Ishikawa (cell line): ENCODE results near the gene KLF18.

Experiments used
- CEBPB ChIP-seq: IDR thresholded peaks from 2 replicates; pipeline ENCODE4 v1.6.1; 2012
- CREB1 ChIP-seq: IDR thresholded peaks from 2 replicates; pipeline ENCODE4 v1.6.1; 2012; ENCODE audit warnings: low read depth
- EGR1 ChIP-seq: IDR thresholded peaks from 2 replicates; pipeline ENCODE4 v1.6.1; 2012
- EP300 ChIP-seq: IDR thresholded peaks from 2 replicates; pipeline ENCODE4 v1.6.1; 2012; ENCODE audit warnings: borderline replicate concordance
- FOXM1 ChIP-seq: IDR thresholded peaks from 2 replicates; pipeline ENCODE4 v1.6.1; 2012; ENCODE audit warnings: low read depth, borderline replicate concordance
- MAX ChIP-seq: IDR thresholded peaks from 2 replicates; pipeline ENCODE4 v1.6.1; 2012
- NFIC ChIP-seq: IDR thresholded peaks from 2 replicates; pipeline ENCODE4 v1.6.1; 2012
- RAD21 ChIP-seq: IDR thresholded peaks from 2 replicates; pipeline ENCODE4 v1.6.1; 2012; ENCODE audit warnings: low read depth
- TAF1 ChIP-seq: IDR thresholded peaks from 2 replicates; pipeline ENCODE4 v1.6.1; 2012; ENCODE audit warnings: low read depth, mild to moderate bottlenecking
- TCF12 ChIP-seq: IDR thresholded peaks from 2 replicates; pipeline ENCODE4 v1.6.1; 2012; ENCODE audit warnings: low read depth
- TEAD4 ChIP-seq: IDR thresholded peaks from 2 replicates; pipeline ENCODE4 v1.6.1; 2012
- YY1 ChIP-seq: IDR thresholded peaks from 2 replicates; pipeline ENCODE4 v1.6.1; 2012; ENCODE audit warnings: low read depth
- ZBTB7A ChIP-seq: IDR thresholded peaks from 2 replicates; pipeline ENCODE4 v1.6.1; 2012; ENCODE audit warnings: low read depth
- TF ChIP-seq, protein P1 (sequence below): IDR thresholded peaks from 2 replicates; pipeline ENCODE4 v1.6.1; 2012; ENCODE audit warnings: low read depth, mild to moderate bottlenecking
- TF ChIP-seq, protein P2 (sequence below): IDR thresholded peaks from 2 replicates; pipeline ENCODE4 v1.6.1; 2012

The KLF18 gene

DNA sequence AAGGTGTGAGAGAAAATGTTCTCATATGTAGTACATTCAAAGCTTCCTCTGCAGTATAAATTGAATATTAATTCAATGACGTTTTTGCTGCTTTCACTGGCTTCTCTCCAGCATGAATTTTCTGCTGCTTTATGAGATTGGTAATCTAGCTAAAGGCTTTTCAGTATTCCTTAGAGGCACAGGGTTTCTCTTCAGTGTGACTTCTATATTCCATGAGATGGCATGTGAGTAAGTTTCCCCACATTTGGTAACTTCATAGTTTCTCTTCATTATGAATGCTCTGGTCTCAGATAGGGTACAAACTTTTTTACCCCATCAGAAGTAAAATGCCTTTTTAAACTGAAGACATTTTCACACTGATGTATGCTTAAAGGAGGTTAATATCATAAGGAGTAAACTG is 10.4 kb upstream of the KLF18 start:
- TF ChIP-seq TAF1 (no peak), TEAD4 (no peak), CEBPB (no peak), EP300 (no peak), RAD21 (no peak)

DNA sequence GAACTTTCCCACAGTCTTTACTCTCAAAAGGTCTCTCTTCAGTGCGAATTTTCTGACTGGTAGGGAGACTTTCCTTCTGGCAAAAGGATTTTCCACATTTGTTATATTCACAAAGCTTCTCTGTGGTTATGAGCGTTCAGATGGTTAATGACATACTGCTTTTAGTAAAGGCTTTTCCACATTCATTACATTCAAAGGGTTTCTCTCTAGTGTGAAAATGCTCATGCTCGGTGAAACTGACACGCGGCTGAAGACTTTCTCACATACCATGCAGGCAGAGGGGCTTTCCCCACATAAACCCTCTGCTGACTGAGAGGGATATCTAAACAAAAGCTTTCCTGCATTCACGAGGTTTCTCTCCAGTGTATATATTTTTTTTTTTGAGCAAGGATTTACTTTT is 9.9 kb upstream of the KLF18 start:
- TF ChIP-seq CREB1: no peak
- TF ChIP-seq MAX: no peak
- TF ChIP-seq ZBTB7A: no peak

DNA sequence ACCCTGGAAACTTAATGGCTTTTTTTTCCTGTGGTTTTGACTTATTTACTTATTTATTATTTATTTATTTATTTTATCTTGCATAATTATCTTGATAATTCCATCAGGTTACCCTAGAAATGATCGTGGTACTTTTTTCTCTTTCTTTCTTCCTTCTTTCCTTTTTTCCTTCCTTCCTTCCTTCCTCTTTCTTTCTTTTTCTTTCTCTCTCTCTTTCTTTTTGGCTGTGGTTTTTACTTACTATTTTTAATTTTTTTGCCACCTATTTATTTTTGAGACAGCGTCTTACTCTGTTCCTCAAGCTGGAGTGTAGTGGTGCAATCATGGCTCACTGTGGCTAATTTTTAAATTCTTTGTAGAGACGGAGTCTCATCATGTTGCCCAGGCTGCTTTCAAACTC is 6.2 kb upstream of the KLF18 start:
- TF ChIP-seq, protein P1, sequence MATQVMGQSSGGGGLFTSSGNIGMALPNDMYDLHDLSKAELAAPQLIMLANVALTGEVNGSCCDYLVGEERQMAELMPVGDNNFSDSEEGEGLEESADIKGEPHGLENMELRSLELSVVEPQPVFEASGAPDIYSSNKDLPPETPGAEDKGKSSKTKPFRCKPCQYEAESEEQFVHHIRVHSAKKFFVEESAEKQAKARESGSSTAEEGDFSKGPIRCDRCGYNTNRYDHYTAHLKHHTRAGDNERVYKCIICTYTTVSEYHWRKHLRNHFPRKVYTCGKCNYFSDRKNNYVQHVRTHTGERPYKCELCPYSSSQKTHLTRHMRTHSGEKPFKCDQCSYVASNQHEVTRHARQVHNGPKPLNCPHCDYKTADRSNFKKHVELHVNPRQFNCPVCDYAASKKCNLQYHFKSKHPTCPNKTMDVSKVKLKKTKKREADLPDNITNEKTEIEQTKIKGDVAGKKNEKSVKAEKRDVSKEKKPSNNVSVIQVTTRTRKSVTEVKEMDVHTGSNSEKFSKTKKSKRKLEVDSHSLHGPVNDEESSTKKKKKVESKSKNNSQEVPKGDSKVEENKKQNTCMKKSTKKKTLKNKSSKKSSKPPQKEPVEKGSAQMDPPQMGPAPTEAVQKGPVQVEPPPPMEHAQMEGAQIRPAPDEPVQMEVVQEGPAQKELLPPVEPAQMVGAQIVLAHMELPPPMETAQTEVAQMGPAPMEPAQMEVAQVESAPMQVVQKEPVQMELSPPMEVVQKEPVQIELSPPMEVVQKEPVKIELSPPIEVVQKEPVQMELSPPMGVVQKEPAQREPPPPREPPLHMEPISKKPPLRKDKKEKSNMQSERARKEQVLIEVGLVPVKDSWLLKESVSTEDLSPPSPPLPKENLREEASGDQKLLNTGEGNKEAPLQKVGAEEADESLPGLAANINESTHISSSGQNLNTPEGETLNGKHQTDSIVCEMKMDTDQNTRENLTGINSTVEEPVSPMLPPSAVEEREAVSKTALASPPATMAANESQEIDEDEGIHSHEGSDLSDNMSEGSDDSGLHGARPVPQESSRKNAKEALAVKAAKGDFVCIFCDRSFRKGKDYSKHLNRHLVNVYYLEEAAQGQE: no peak
- TF ChIP-seq TAF1 (no peak), EGR1 (no peak), TCF12 (no peak), ZBTB7A (no peak), RAD21 (no peak), YY1 (no peak), CREB1 (no peak), CEBPB (no peak), TEAD4 (no peak), MAX (no peak), FOXM1 (no peak), NFIC (no peak), EP300 (no peak)
- TF ChIP-seq, protein P2, sequence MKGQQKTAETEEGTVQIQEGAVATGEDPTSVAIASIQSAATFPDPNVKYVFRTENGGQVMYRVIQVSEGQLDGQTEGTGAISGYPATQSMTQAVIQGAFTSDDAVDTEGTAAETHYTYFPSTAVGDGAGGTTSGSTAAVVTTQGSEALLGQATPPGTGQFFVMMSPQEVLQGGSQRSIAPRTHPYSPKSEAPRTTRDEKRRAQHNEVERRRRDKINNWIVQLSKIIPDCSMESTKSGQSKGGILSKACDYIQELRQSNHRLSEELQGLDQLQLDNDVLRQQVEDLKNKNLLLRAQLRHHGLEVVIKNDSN: no peak

- TF ChIP-seq, protein P2: no peak
- TF ChIP-seq MAX (no peak), TAF1 (no peak), TEAD4 (no peak), CREB1 (no peak), FOXM1 (no peak), EGR1 (no peak), ZBTB7A (no peak), TCF12 (no peak), CEBPB (no peak), RAD21 (no peak), YY1 (no peak), EP300 (no peak), NFIC (no peak)
- TF ChIP-seq, protein P1: no peak
These were observed 5.3 kb upstream of the KLF18 start for GRCh38 chr1:44146536-44147361.

GRCh38 chr1:44144962-44145756 is 3.7 kb upstream of the KLF18 start:
- TF ChIP-seq, protein P1: no peak
